Measurements from ENCODE around the gene TMC4.

DNA sequence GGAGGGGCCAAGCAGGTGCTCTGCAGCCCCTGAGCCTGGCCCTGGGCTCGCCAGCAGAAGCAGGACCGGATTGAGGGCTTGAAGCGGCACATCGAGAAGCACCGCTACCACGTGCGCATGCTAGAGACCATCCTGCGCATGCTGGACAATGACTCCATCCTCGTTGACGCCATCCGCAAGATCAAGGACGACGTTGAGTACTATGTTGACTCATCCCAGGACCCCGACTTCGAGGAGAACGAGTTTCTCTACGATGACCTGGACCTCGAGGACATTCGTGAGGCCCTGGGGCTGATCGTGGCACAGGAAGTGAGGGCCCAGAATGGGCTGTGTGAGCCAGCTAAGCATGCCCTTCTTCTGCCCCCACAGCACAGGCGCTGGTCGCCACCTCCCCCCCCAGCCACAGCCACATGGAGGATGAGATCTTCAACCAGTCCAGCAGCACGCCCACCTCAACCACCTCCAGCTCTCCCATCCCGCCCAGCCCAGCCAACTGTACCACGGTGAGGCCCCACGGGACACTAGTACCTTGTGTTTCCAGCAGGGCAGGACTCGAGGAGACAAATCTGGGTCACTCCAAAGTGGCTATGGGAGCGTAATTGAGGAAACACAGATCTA lies 27.3 kb downstream of the TMC4 start:
- TF ChIP-seq, protein P1, sequence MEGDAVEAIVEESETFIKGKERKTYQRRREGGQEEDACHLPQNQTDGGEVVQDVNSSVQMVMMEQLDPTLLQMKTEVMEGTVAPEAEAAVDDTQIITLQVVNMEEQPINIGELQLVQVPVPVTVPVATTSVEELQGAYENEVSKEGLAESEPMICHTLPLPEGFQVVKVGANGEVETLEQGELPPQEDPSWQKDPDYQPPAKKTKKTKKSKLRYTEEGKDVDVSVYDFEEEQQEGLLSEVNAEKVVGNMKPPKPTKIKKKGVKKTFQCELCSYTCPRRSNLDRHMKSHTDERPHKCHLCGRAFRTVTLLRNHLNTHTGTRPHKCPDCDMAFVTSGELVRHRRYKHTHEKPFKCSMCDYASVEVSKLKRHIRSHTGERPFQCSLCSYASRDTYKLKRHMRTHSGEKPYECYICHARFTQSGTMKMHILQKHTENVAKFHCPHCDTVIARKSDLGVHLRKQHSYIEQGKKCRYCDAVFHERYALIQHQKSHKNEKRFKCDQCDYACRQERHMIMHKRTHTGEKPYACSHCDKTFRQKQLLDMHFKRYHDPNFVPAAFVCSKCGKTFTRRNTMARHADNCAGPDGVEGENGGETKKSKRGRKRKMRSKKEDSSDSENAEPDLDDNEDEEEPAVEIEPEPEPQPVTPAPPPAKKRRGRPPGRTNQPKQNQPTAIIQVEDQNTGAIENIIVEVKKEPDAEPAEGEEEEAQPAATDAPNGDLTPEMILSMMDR (IDR thresholded peaks at IDR 0.05 in 4 of 5, conservative IDR thresholded peaks at IDR 0.05 in 1 of 5): no peak
- TF ChIP-seq POLR2A (IDR thresholded peaks at IDR 0.05): no peak

Measured in gastrocnemius medialis (tissue), 4 donors.